Stimulated activated CD8-positive, alpha-beta memory T cell treated with anti-CD3 and anti-CD28 coated beads, Interleukin-4, amount 100 ng/mL, for 4 hours (primary cell): Measurements from ENCODE around the gene ZFC3H1.
"Not testable (repeated sequence)": the region's sequence is repeated elsewhere in the genome, so short reads cannot be mapped to it uniquely, and the experiment has no call there.

Experiments used
- DNase-seq, 2 donors: peaks; one replicate each; pipeline ENCODE4 v3.0.0-alpha.2; 2020; ENCODE audit warnings: low read depth in 2 of 2, low spot score in 1 of 2

Gene ZFC3H1

DNA sequence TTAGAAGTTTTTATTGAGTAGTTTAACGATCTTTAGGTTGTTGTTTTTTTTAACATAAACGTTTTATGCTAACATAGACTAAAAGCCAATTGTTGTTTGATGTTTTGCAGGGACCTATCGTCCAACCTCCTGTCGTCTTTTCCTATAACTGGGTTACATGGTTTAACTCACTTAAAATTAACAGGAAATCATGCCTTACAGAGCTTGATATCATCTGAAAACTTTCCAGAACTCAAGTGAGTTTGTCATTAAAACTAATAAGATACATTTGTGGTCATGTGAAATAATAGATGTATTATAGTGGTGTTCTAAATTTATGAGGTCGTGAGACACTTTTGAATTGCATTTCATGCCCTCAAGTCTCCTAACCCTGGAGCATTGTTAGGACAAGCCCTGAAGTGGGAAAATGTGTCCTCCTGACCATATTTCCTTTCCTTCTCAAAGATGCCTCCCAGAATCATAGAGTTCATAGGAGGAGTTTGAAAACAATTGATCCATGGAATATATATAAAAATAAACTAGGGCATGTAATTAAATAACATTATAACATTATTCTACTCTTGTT, 84.9 kb downstream of the ZFC3H1 start:
- DNase-seq, result no peak

GRCh38 chr12:71576496-71576895, 87.2 kb downstream of the ZFC3H1 start:
- DNase-seq, result no peak

DNA sequence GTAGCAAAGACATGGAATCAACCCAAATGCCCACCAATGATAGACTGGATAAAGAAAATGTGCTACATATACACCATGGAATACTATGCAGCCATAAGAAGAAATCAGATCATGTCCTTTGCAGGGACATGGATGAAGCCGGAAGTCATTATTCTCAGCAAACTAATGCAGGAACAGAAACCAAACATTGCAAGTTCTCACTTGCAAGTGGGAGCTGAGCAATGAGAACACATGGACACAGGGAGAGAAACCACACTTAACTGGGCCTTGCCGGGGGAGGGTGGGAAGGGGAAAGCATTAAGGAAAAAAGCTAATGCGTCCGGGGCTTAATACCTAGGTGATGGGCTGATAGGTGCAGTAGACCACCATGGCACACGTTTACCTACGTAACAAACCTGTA, 93.8 kb downstream of the ZFC3H1 start:
- not testable (repeated sequence) for DNase-seq

GRCh38 chr12:71567537-71567936, 96.1 kb downstream of the ZFC3H1 start:
- no peak for DNase-seq

- DNase-seq, result no peak
Measured at GRCh38 chr12:71566655-71567054, 97.0 kb downstream of the ZFC3H1 start.

- no peak for DNase-seq
Measured at GRCh38 chr12:71565535-71565934, 98.1 kb downstream of the ZFC3H1 start.

DNA sequence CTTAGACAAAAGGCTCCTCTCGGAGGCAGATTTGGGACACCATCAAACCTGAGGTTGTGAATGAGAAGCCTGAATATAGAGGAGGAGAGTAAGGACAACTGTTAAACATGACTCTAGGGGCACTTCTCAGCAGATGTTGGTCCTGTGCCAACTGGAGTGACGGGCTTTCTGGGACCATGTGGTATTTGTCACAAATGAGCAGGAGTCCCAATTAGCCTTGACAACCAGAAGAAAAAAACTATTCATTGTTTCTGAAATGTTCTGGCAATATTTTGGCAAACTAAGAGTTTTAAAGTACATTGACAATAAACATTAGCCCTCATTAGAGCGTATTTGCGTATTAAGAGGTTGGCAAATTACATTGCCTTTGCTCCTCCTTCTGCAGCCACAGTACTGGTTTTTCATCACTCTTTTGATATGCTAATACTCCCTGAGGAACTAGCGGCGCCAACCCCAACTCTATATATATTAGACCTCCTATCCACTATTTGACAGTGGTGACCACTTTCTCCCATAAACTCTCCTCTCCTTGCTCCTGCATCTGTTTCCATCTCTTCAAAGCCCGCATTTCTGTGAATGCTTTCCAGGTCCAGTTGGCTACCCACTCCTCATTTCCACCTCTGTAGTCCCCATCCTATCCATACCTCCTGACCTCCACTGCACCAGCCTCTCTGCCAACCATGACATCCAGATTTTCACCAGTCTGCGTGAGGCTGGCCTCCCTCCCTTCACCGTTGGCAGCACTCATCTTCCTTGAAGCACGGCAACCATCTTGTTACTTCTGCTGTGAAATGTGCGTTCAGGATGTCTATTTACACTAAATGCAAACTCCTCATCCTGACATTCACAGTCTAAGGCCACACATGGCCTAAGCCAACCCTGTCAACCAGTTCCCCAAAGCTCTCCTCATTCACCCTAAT, 100.7 kb downstream of the ZFC3H1 start:
- no peak for DNase-seq
